DOHH2 (cell line): Measurements from ENCODE around the gene SH2D4B.

Experiments used
- EZH2phosphoT487 ChIP-seq: fragments of 200-600 bp; sonication (generic); IDR thresholded peaks from 2 replicates; pipeline ENCODE4 v1.6.1; 2017; ENCODE audit warnings: borderline replicate concordance, mild to moderate bottlenecking, antibody characterized with exemption, low read length, moderate library complexity, mixed read lengths
- TF ChIP-seq, protein P1 (sequence below): fragments of 200-600 bp; sonication (generic); IDR thresholded peaks from one replicate; pipeline ENCODE4 v1.5.1; 2014; ENCODE audit warnings: antibody characterized with exemption, mild to moderate bottlenecking, low read depth, low read length; ENCODE audit not compliant: poor library complexity, severe bottlenecking

DNA sequence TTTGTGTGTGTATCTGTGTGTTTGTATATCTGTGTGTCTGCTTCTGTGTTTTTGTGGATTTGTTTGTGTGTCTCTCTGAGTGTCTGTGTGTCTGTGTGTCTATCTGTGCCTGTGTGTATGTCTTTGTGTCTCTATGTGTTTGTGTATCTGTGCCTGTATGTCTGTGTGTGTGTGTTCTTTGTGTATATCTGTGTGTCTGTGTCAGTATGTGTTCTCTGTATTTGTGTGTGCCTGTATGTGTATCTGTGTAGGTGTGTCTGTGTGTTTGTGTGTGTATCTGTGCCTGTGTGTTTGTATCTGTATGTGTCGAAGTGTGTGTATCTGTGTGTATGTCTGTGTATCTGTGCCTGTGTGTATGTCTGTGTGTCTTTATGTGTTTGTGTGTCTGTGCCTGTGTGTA lies 118.2 kb downstream of the SH2D4B start:
- TF ChIP-seq, protein P1, sequence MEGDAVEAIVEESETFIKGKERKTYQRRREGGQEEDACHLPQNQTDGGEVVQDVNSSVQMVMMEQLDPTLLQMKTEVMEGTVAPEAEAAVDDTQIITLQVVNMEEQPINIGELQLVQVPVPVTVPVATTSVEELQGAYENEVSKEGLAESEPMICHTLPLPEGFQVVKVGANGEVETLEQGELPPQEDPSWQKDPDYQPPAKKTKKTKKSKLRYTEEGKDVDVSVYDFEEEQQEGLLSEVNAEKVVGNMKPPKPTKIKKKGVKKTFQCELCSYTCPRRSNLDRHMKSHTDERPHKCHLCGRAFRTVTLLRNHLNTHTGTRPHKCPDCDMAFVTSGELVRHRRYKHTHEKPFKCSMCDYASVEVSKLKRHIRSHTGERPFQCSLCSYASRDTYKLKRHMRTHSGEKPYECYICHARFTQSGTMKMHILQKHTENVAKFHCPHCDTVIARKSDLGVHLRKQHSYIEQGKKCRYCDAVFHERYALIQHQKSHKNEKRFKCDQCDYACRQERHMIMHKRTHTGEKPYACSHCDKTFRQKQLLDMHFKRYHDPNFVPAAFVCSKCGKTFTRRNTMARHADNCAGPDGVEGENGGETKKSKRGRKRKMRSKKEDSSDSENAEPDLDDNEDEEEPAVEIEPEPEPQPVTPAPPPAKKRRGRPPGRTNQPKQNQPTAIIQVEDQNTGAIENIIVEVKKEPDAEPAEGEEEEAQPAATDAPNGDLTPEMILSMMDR = no peak
- TF ChIP-seq EZH2phosphoT487 = no peak
